A549 (cell line): ENCODE data around the gene B3GNT2. TPM values are rescaled to one million over a fixed set of nuclear protein-coding genes. Genes with fewer than 3 reads are reported as not detected.

Experiments used
- ATAC-seq, 2 experiments: fragments of 200-7000 bp in 1 of 2; fragments of >200 bp in 1 of 2; cut with Nextera tagmentation in 1 of 2; cut with Tn5 transposase in 1 of 2; 3 replicates each; pipeline versions ENCODE4 v1.8.0 to v1.9.1; 2018 to 2020; ENCODE audit warnings: mild to moderate bottlenecking in 1 of 2, moderate library complexity in 1 of 2
- CTCF ChIA-PET: fragments of 300-600 bp; sonication (Branson Sonifier 250); formaldehyde crosslinking; extraction: SDS; loops from one replicate; lab custom pipeline; 2021; ENCODE audit warnings: antibody characterized with exemption, inconsistent platforms; lab: Yijun Ruan, JAX
- POLR2A ChIA-PET: fragments of 350-600 bp; formaldehyde crosslinking; extraction: SDS; loops from one replicate; lab custom pipeline; 2021; ENCODE audit warnings: antibody characterized with exemption, inconsistent platforms; lab: Yijun Ruan, JAX
- DNase-seq, 2 experiments: peaks; one replicate each; pipeline versions ENCODE4 v3.0.0 to v3.0.0-alpha.2; 2011 to 2016; ENCODE audit warnings: low read depth in 1 of 2, low spot score in 1 of 2
- FAIRE-seq: peaks from 2 replicates; lab custom pipeline; 2011; peaks lifted over from hg19 to GRCh38; lab: Jason Lieb, UNC
- H3K27ac ChIP-seq, 2 experiments: fragments of >200 bp; sonication (Bioruptor Twin); formaldehyde crosslinking; 3 replicates each; pipeline ENCODE4 v1.5.1; 2016 to 2017
- H3K4me1 ChIP-seq: fragments of >200 bp; sonication (Bioruptor Twin); formaldehyde crosslinking; 3 replicates; pipeline ENCODE4 v1.6.1; 2016
- H3K4me2 ChIP-seq: fragments of >200 bp; sonication (Bioruptor Twin); formaldehyde crosslinking; 3 replicates; pipeline ENCODE4 v1.6.1; 2016
- H3K4me3 ChIP-seq: fragments of >200 bp; sonication (Bioruptor Twin); formaldehyde crosslinking; 3 replicates; pipeline ENCODE4 v1.5.1; 2016
- H3K9me3 ChIP-seq: fragments of >200 bp; sonication (Bioruptor Twin); formaldehyde crosslinking; 3 replicates; pipeline ENCODE4 v1.6.1; 2016
- CBX2 ChIP-seq: fragments of 200-600 bp; sonication (generic); IDR thresholded peaks from 2 replicates; pipeline ENCODE4 v1.6.1; 2016; ENCODE audit warnings: low read depth, mild to moderate bottlenecking, borderline replicate concordance
- CBX8 ChIP-seq: fragments of 200-600 bp; sonication (generic); IDR thresholded peaks from 2 replicates; pipeline ENCODE4 v1.6.1; 2016
- CEBPB ChIP-seq, 2 experiments: fragments of >200 bp in 1 of 2; sonication (Bioruptor Twin) in 1 of 2; formaldehyde crosslinking in 1 of 2; IDR thresholded peaks; 2 replicates each; pipeline ENCODE4 v1.6.1; 2012 to 2016
- EHF ChIP-seq: fragments of 250-450 bp; sonication (Bioruptor Pico); IDR thresholded peaks from 2 replicates; pipeline ENCODE4 v1.5.0; 2020; ENCODE audit warnings: mild to moderate bottlenecking
- EHMT2 ChIP-seq: fragments of 200-600 bp; sonication (generic); IDR thresholded peaks from 2 replicates; pipeline ENCODE4 v1.6.1; 2016; ENCODE audit warnings: antibody characterized with exemption, low read depth, mild to moderate bottlenecking, moderate library complexity
- FOSB ChIP-seq: fragments of 250-450 bp; sonication (Bioruptor Pico); IDR thresholded peaks from 2 replicates; pipeline ENCODE4 v1.5.0; 2020; ENCODE audit warnings: mild to moderate bottlenecking, moderate library complexity
- FOSL2 ChIP-seq, 2 experiments: fragments of 450-650 bp in 1 of 2; fragments of >200 bp in 1 of 2; sonication (Bioruptor Twin) in 1 of 2; formaldehyde crosslinking; IDR thresholded peaks; 2 replicates each; pipeline versions ENCODE4 v1.5.0 to v1.6.1; 2016 to 2020; ENCODE audit warnings: mild to moderate bottlenecking in 1 of 2, moderate library complexity in 1 of 2
- FOXS1 ChIP-seq: fragments of 250-450 bp; sonication (Bioruptor Pico); IDR thresholded peaks from 2 replicates; pipeline ENCODE4 v1.5.0; 2020; ENCODE audit warnings: mild to moderate bottlenecking, moderate library complexity
- JUN ChIP-seq, 2 experiments: fragments of >200 bp; sonication (Bioruptor Twin); formaldehyde crosslinking; IDR thresholded peaks; 2 replicates in 1 of 2; 3 replicates in 1 of 2; pipeline ENCODE4 v1.6.1; 2016 to 2017
- JUNB ChIP-seq: fragments of >200 bp; sonication (Bioruptor Twin); formaldehyde crosslinking; IDR thresholded peaks from 2 replicates; pipeline ENCODE4 v1.6.1; 2016
- MYC ChIP-seq: IDR thresholded peaks from 2 replicates; pipeline ENCODE4 v1.6.1; 2012; ENCODE audit warnings: mild to moderate bottlenecking, inconsistent platforms, low read length, improper control_type of control experiment, borderline replicate concordance
- NR3C1 ChIP-seq: fragments of >200 bp; sonication (Bioruptor Twin); formaldehyde crosslinking; IDR thresholded peaks from 3 replicates; pipeline ENCODE4 v1.6.1; 2017
- RAD21 ChIP-seq, 2 experiments: fragments of >200 bp in 1 of 2; sonication (Bioruptor Twin) in 1 of 2; formaldehyde crosslinking in 1 of 2; IDR thresholded peaks in 1 of 2; conservative IDR thresholded peaks in 1 of 2; 2 replicates in 1 of 2; 3 replicates in 1 of 2; pipeline ENCODE4 v1.6.1; 2012 to 2018; ENCODE audit warnings: inconsistent platforms in 1 of 2
- RNF2 ChIP-seq: fragments of 200-600 bp; sonication (generic); IDR thresholded peaks from 2 replicates; pipeline ENCODE4 v1.6.1; 2016; ENCODE audit warnings: low read depth, mild to moderate bottlenecking, antibody characterized with exemption, moderate library complexity, borderline replicate concordance
- SMC3 ChIP-seq: fragments of >200 bp; sonication (Bioruptor Twin); formaldehyde crosslinking; IDR thresholded peaks from 3 replicates; pipeline ENCODE4 v1.6.1; 2018; ENCODE audit warnings: inconsistent platforms
- TFCP2L1 ChIP-seq: fragments of 250-450 bp; sonication (Bioruptor Pico); IDR thresholded peaks from 2 replicates; pipeline ENCODE4 v1.5.0; 2021; ENCODE audit warnings: mild to moderate bottlenecking
- TP53 ChIP-seq: fragments of 250-450 bp; sonication (Bioruptor Pico); IDR thresholded peaks from 2 replicates; pipeline ENCODE4 v1.5.0; 2021; ENCODE audit warnings: mild to moderate bottlenecking, moderate library complexity
- ZC3H11A ChIP-seq: fragments of 450-650 bp; IDR thresholded peaks from 2 replicates; pipeline ENCODE4 v1.6.1; 2014; ENCODE audit warnings: antibody characterized with exemption, mild to moderate bottlenecking
- ZNF302 ChIP-seq: fragments of 250-450 bp; sonication (Bioruptor Pico); IDR thresholded peaks from 2 replicates; pipeline ENCODE4 v1.9.0; 2021; ENCODE audit warnings: inconsistent platforms, mild to moderate bottlenecking, moderate library complexity
- ZSCAN20 ChIP-seq: fragments of 250-450 bp; sonication (Bioruptor Pico); IDR thresholded peaks from 2 replicates; pipeline ENCODE4 v1.8.0; 2022; ENCODE audit warnings: mild to moderate bottlenecking, moderate library complexity
- WGBS: methylation state at CpG from one replicate; pipeline ENCODE4 v1.1.6; 2017; ENCODE audit errors: missing lambda C conversion rate; 5-methylcytosine and 5-hydroxymethylcytosine counted together
- polyA plus RNA-seq, 4 experiments: library from polyadenylated mRNA; depleted of rRNA in 3 of 4; stranded (reverse); fragments of >200 nt; fragmentation: RNase III in 1 of 4; extraction: RNeasy Plus Mini Kit Qiagen cat#74134 plus additional on column Dnase treatment in 1 of 4; gene quantifications; 2 replicates in 3 of 4; 3 replicates in 1 of 4; pipeline ENCODE4 v1.2.3, GENCODE V29; 2011 to 2017
- TF ChIP-seq, protein P1 (sequence below): IDR thresholded peaks from 2 replicates; pipeline ENCODE4 v1.6.1; 2012
- TF ChIP-seq, protein P2 (sequence below): IDR thresholded peaks from 2 replicates; pipeline ENCODE4 v1.6.1; 2012
- TF ChIP-seq, protein P3 (sequence below): fragments of 250-450 bp; sonication (Bioruptor Pico); IDR thresholded peaks from 2 replicates; pipeline ENCODE4 v1.5.0; 2021; ENCODE audit warnings: mild to moderate bottlenecking, moderate library complexity, borderline replicate concordance
- TF ChIP-seq, protein P4 (sequence below): IDR thresholded peaks from 2 replicates; pipeline ENCODE4 v1.6.1; 2012; ENCODE audit warnings: low read depth, borderline replicate concordance
- TF ChIP-seq, protein P5 (sequence below): fragments of >200 bp; sonication (Bioruptor Twin); formaldehyde crosslinking; IDR thresholded peaks from 3 replicates; pipeline ENCODE4 v1.5.1; 2016

Gene B3GNT2
- polyA plus RNA-seq, 2 of the 4 experiments (the other 2 are of a cell fraction): 21.3 to 29.4 TPM

DNA sequence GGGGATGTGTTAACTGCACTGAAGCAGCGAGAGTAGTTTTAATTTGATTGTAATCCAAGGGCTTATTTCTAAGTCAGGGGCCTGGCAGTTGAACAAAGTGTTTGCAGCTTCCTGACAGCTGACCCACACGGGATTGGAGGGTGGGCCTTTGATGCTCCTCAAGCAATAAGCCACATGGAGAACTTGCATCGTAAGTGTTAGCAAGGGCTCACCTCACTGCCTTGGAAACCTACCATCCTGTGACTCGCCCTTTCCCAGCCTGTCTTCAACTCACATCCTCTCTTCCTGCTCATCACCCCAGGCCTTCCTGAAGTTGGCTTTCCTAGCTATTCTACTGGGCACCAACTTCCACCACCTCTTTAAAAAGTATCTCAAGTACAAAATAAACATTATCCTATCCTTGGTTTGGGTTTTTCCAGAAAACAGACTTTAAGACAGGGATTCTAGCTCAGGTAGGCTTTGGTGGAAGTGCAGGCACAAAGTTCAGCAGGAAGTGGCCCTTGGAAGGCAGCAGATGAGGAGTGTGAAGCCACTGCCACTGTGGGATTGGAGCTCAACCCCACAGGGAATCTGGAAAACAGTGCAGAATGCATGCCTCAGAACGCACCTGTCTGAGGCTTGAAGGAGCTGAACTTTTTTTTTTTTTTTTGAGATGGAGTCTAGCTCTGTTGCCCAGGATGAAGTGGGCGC, 31.6 kb downstream of the B3GNT2 start:
- POLR2A ChIA-PET: interaction anchor here (0.6 kb wide), 1 partner anchor 339 kb away, joined by 6 read pairs; no protein-coding TSS in a partner anchor
- H3K4me3 ChIP-seq: no peak overlapping the region
- ATAC-seq (no peak), DNase-seq (no peak), FAIRE-seq (no peak)
- WGBS: 88% methylated on average over 6 of the region's 6 CpGs
- no peak overlapping the region for H3K27ac ChIP-seq
- H3K4me1 ChIP-seq: no peaks in the 10 kb centered on the region
- H3K9me3 ChIP-seq: no peaks in the 10 kb centered on the region
- H3K4me2 ChIP-seq: no peak overlapping the region
- CTCF ChIA-PET: interaction anchor here (0.5 to 1.2 kb wide), 2 partner anchors 230 to 233 kb away, joined by 3 read pairs; no protein-coding TSS in a partner anchor
- TF ChIP-seq CBX2 (no peak), EHMT2 (no peak), RNF2 (no peak), NR3C1 (no peak), FOXS1 (CRISPR knock-in tag) (no peak), FOSL2 (IDR thresholded peaks at IDR 0.05) (no peak), FOSL2 (CRISPR knock-in tag; IDR thresholded peaks at IDR 0.05) (no peak), SMC3 (no peak)
- TF ChIP-seq, protein P1, sequence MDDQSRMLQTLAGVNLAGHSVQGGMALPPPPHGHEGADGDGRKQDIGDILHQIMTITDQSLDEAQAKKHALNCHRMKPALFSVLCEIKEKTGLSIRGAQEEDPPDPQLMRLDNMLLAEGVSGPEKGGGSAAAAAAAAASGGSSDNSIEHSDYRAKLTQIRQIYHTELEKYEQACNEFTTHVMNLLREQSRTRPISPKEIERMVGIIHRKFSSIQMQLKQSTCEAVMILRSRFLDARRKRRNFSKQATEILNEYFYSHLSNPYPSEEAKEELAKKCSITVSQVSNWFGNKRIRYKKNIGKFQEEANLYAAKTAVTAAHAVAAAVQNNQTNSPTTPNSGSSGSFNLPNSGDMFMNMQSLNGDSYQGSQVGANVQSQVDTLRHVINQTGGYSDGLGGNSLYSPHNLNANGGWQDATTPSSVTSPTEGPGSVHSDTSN: no peak
- TF ChIP-seq, protein P2, sequence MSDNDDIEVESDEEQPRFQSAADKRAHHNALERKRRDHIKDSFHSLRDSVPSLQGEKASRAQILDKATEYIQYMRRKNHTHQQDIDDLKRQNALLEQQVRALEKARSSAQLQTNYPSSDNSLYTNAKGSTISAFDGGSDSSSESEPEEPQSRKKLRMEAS: no peak

DNA sequence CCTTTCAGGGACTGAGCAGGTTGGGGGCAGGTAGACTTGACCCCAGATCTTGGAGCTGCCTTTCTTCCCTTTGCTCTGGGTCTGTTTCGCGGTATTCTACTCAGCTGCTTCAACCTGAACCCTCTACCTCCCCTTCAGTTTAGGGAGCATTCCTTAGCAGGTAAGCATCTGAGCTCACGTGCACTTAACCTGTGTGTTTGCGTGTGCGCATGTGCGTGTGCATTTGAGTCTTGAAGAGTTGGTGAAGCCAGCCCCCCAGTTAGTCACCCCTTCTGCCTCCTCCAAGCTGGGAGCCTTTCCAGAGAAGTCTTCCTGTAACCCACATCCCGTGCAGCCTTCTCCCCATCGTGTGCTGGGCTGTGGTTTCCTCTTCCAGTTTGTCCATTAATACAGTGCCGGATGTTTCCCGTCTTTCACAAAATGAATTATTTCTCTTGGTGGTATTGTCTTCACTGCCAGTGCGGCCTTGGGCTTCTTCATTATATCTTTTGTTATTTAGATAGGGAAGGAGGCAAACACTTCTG, 33.2 kb downstream of the B3GNT2 start:
- CTCF ChIA-PET: no interaction called here
- no peak overlapping the region for H3K27ac ChIP-seq
- 96% methylated on average over 11 of the region's 11 CpGs for WGBS
- TF ChIP-seq JUNB: no peak
- no peak for TF ChIP-seq JUN (IDR thresholded peaks at IDR 0.05)
- TF ChIP-seq CEBPB (IDR thresholded peaks at IDR 0.05): no peak
- TF ChIP-seq CBX8: no peak
- no peak for TF ChIP-seq RAD21 (conservative IDR thresholded peaks at IDR 0.05 in 1 of 2, IDR thresholded peaks at IDR 0.05 in 1 of 2)
- TF ChIP-seq ZC3H11A: no peak
- no peak for TF ChIP-seq FOSB (CRISPR knock-in tag)
- TF ChIP-seq RNF2: no peak
- TF ChIP-seq EHMT2: no peak
- TF ChIP-seq TP53 (CRISPR knock-in tag): no peak
- TF ChIP-seq, protein P3, sequence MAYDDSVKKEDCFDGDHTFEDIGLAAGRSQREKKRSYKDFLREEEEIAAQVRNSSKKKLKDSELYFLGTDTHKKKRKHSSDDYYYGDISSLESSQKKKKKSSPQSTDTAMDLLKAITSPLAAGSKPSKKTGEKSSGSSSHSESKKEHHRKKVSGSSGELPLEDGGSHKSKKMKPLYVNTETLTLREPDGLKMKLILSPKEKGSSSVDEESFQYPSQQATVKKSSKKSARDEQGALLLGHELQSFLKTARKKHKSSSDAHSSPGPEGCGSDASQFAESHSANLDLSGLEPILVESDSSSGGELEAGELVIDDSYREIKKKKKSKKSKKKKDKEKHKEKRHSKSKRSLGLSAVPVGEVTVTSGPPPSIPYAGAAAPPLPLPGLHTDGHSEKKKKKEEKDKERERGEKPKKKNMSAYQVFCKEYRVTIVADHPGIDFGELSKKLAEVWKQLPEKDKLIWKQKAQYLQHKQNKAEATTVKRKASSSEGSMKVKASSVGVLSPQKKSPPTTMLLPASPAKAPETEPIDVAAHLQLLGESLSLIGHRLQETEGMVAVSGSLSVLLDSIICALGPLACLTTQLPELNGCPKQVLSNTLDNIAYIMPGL (CRISPR knock-in tag): no peak
- no peak for TF ChIP-seq EHF (CRISPR knock-in tag)
- no peak for TF ChIP-seq ZNF302 (CRISPR knock-in tag)
- TF ChIP-seq ZSCAN20 (CRISPR knock-in tag): no peak
- no peak for TF ChIP-seq TFCP2L1 (CRISPR knock-in tag)
- TF ChIP-seq, protein P4, sequence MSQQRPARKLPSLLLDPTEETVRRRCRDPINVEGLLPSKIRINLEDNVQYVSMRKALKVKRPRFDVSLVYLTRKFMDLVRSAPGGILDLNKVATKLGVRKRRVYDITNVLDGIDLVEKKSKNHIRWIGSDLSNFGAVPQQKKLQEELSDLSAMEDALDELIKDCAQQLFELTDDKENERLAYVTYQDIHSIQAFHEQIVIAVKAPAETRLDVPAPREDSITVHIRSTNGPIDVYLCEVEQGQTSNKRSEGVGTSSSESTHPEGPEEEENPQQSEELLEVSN: no peak
- no peak for TF ChIP-seq MYC
- TF ChIP-seq, protein P5, sequence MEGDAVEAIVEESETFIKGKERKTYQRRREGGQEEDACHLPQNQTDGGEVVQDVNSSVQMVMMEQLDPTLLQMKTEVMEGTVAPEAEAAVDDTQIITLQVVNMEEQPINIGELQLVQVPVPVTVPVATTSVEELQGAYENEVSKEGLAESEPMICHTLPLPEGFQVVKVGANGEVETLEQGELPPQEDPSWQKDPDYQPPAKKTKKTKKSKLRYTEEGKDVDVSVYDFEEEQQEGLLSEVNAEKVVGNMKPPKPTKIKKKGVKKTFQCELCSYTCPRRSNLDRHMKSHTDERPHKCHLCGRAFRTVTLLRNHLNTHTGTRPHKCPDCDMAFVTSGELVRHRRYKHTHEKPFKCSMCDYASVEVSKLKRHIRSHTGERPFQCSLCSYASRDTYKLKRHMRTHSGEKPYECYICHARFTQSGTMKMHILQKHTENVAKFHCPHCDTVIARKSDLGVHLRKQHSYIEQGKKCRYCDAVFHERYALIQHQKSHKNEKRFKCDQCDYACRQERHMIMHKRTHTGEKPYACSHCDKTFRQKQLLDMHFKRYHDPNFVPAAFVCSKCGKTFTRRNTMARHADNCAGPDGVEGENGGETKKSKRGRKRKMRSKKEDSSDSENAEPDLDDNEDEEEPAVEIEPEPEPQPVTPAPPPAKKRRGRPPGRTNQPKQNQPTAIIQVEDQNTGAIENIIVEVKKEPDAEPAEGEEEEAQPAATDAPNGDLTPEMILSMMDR: no peak
- H3K9me3 ChIP-seq: no peaks in the 10 kb centered on the region
- FAIRE-seq: no peak
- DNase-seq: no peak
- POLR2A ChIA-PET: no interaction called here
- no peak overlapping the region for H3K4me2 ChIP-seq
- ATAC-seq: no peak
- H3K4me3 ChIP-seq: no peak overlapping the region
- H3K4me1 ChIP-seq: no peaks in the 10 kb centered on the region
